Measurements from ENCODE around the gene CLCN2. TPM values are rescaled to one million over a fixed set of nuclear protein-coding genes. Genes with fewer than 3 reads are reported as not detected.

CLCN2 gene
- total and polyA plus RNA-seq, 2 of the 8 experiments (the other 6 are each of a cell fraction or from before 2014, with no cell fraction given) = 13.7 to 16.1 TPM

- no peak for TF ChIP-seq CHD7 (IDR thresholded peaks at IDR 0.05; ENCODE audit: insufficient replicate concordance, low read length)
- TF ChIP-seq TAF7 (optimal IDR thresholded peaks at IDR 0.05; ENCODE audit: borderline replicate concordance, low read depth, low read length) = no peak
- no peak for TF ChIP-seq TBP (IDR thresholded peaks at IDR 0.05; ENCODE audit: low read depth, low read length)
- TF ChIP-seq NRF1 (IDR thresholded peaks at IDR 0.05; ENCODE audit: low read depth, low read length) = no peak
- TF ChIP-seq PHF8 (conservative IDR thresholded peaks at IDR 0.05; ENCODE audit: low read depth, low read length) = no peak
- TF ChIP-seq CHD2 (IDR thresholded peaks at IDR 0.05; ENCODE audit: low read length) = no peak
- no peak for TF ChIP-seq SP4 (IDR thresholded peaks at IDR 0.05; ENCODE audit: low read length)
- no peak for TF ChIP-seq SIX5 (IDR thresholded peaks at IDR 0.05; ENCODE audit: low read depth, low read length)
- TF ChIP-seq RAD21 (IDR thresholded peaks at IDR 0.05 in 1 of 2, conservative IDR thresholded peaks at IDR 0.05 in 1 of 2; ENCODE audit: low read depth in 2 of 2, low read length in 2 of 2) = no peak
Observed at GRCh38 chr3:184341925-184342324, 19.5 kb downstream of the CLCN2 start (continued).
